Osteocyte (in vitro differentiated cells): Measurements from ENCODE around the gene KIRREL3. TPM values are rescaled to one million over a fixed set of nuclear protein-coding genes. Genes with fewer than 3 reads are reported as not detected.
A peak's percentile ranks its signal among the peaks of the same experiment; 100 is the strongest.

Experiments
- DNase-seq: peaks from one replicate; pipeline ENCODE4 v3.0.0; 2021; ENCODE audit warnings: mixed read lengths; ENCODE audit not compliant: unreplicated experiment; ENCODE audit errors: extremely low spot score
- H3K27ac Mint-ChIP-seq: one replicate; pipeline ENCODE4 v1.8.0; 2021; ENCODE audit warnings: mild to moderate bottlenecking, mixed read lengths; ENCODE audit not compliant: unreplicated experiment
- H3K27me3 Mint-ChIP-seq: one replicate; pipeline ENCODE4 v1.8.0; 2021; ENCODE audit warnings: mixed read lengths; ENCODE audit not compliant: unreplicated experiment
- H3K36me3 Mint-ChIP-seq: one replicate; pipeline ENCODE4 v1.8.0; 2021; ENCODE audit warnings: mixed read lengths; ENCODE audit not compliant: unreplicated experiment
- H3K4me1 Mint-ChIP-seq: one replicate; pipeline ENCODE4 v1.8.0; 2021; ENCODE audit warnings: mixed read lengths; ENCODE audit not compliant: unreplicated experiment
- H3K4me3 Mint-ChIP-seq: one replicate; pipeline ENCODE4 v1.8.0; 2021; ENCODE audit warnings: mild to moderate bottlenecking, moderate library complexity, mixed read lengths; ENCODE audit not compliant: unreplicated experiment
- H3K9me3 Mint-ChIP-seq: one replicate; pipeline ENCODE4 v1.8.0; 2021; ENCODE audit warnings: mixed read lengths; ENCODE audit not compliant: unreplicated experiment
- CTCF ChIP-seq: fragments of 200-600 bp; sonication (generic); IDR thresholded peaks from 2 replicates; pipeline ENCODE4 v1.5.0; 2021; ENCODE audit warnings: antibody characterized with exemption, mild to moderate bottlenecking, moderate library complexity
- total RNA-seq: library from RNA; stranded (reverse); gene quantifications from 2 replicates; pipeline ENCODE4 v1.2.1, GENCODE V29; 2021

The KIRREL3 gene
- total RNA-seq, 1 donor from 2014 or later = 1.2 TPM

DNA sequence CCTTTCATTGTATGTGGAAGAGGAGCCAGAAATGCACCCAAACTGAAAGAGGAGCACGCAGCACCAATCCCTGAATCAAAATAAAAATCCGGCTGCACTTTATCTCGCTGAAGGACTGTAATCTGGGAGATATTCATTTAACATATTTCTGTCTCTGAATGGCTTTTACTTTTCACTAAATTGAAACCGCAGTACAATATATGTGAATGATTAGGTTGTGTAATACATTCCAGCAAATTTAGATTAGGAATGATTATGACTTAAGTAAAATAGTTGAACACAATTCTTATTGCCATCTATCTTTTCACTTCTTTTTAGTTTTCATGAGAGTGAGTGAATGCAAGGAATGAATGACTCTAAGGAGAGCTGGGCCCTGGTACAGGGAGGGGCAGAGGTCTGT lies 413.0 kb downstream of the KIRREL3 start:
- H3K27me3 Mint-ChIP-seq = no peaks in the 10 kb centered on the region
- H3K27ac Mint-ChIP-seq = no peak overlapping the region
- H3K4me1 Mint-ChIP-seq = peaks cover 5% of the 10 kb centered on the region
- H3K9me3 Mint-ChIP-seq = no peaks in the 10 kb centered on the region
- H3K4me3 Mint-ChIP-seq = no peak overlapping the region
- no peak for TF ChIP-seq CTCF
- H3K36me3 Mint-ChIP-seq = no peaks in the 10 kb centered on the region
- no peak for DNase-seq

DNA sequence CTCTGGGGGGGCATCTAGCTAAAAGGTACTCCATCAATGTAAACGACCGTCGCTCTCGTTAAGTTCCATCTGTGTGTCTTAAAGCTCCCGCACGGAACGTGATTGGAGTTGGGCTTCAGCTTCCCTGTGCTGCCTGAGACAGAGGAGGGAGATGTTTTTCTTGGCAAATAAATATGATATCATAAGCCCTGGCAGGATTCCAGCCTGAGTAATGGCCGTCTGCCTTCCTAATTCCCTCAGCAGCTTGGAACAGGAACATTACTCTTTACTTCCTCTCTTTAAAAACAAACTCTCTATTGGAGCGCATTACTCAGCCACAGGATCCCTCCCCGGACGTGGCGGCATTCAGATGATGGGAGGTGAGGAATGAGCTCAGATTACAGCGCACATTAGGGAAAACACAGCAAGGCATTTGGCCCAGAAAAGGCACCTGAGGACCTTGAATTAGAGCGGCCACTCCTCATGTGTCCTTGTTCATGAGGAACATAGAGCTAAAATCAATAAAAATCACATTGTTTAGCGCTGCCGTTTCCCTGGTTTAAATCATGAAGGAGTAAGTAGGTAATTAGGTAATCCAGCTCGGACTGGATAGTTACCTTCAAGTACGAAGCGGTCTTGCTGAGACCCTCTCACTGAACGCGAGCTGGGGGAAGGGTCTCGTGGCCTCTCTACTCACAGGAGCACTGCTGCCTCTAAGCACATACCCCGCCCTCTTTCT lies 414.6 kb downstream of the KIRREL3 start:
- Mint-ChIP-seq H3K4me1 (no peaks in the 10 kb centered on the region), H3K27ac (no peak overlapping the region), H3K9me3 (no peaks in the 10 kb centered on the region), H3K4me3 (no peak overlapping the region), H3K36me3 (no peaks in the 10 kb centered on the region), H3K27me3 (no peaks in the 10 kb centered on the region)
- DNase-seq = peak; percentile 90
- TF ChIP-seq CTCF = no peak

- no peak for TF ChIP-seq CTCF
- Mint-ChIP-seq H3K9me3 (no peaks in the 10 kb centered on the region), H3K36me3 (no peaks in the 10 kb centered on the region), H3K27me3 (no peaks in the 10 kb centered on the region), H3K4me1 (no peaks in the 10 kb centered on the region), H3K4me3 (no peak overlapping the region), H3K27ac (no peak overlapping the region)
- DNase-seq = no peak
Observed at GRCh38 chr11:126585388-126585773, 415.2 kb downstream of the KIRREL3 start.

- no peak for TF ChIP-seq CTCF
- Mint-ChIP-seq H3K27me3 (no peaks in the 10 kb centered on the region), H3K4me3 (no peak overlapping the region), H3K36me3 (no peaks in the 10 kb centered on the region), H3K4me1 (no peaks in the 10 kb centered on the region), H3K9me3 (no peaks in the 10 kb centered on the region), H3K27ac (peak overlapping the region; percentile 2)
- DNase-seq = no peak
Observed at GRCh38 chr11:126583594-126584427, 416.8 kb downstream of the KIRREL3 start.

GRCh38 chr11:126583101-126583500 lies 417.5 kb downstream of the KIRREL3 start:
- peaks cover 3% of the 10 kb centered on the region for H3K4me1 Mint-ChIP-seq
- no peaks in the 10 kb centered on the region for H3K9me3 Mint-ChIP-seq
- no peak overlapping the region for H3K27ac Mint-ChIP-seq
- H3K27me3 Mint-ChIP-seq = no peaks in the 10 kb centered on the region
- H3K4me3 Mint-ChIP-seq = no peak overlapping the region
- no peak for TF ChIP-seq CTCF
- no peaks in the 10 kb centered on the region for H3K36me3 Mint-ChIP-seq
- DNase-seq = no peak
